Measurements from ENCODE around the gene MX1.

Gene MX1

DNA sequence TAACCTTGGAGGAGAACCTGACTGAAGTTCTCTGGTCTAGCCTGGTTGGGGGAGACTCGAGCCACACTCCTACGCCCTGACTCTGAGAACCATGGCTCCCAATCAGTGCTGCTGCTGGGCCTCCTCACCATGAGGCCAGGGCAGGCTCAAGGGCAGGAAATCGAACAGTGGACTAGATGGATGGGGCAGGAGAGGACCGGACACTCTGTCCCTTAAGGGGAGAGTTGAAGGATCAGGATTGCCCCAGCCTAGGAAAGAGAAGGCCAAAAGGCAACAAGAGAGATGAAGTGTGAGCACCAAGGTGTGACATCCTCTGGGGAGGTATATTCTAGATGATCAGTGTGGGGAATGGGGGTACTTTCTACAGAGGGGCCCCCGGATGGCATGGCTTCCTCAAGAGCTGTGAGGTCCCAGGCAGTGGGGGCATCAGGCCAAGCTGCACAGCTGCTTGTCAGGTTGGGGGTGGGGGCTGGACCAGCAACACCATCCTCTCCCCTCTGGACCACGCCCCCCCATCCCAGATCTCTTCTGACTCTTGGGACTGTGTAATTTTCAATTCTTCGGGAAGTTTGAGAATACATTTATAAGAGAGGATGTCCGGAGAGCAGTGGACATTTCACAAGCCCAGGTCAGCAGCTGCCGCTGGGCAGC is 34.0 kb downstream of the MX1 start:
- DNase-seq (ENCODE audit: low spot score) (no peak), FAIRE-seq (no peak)

DNA sequence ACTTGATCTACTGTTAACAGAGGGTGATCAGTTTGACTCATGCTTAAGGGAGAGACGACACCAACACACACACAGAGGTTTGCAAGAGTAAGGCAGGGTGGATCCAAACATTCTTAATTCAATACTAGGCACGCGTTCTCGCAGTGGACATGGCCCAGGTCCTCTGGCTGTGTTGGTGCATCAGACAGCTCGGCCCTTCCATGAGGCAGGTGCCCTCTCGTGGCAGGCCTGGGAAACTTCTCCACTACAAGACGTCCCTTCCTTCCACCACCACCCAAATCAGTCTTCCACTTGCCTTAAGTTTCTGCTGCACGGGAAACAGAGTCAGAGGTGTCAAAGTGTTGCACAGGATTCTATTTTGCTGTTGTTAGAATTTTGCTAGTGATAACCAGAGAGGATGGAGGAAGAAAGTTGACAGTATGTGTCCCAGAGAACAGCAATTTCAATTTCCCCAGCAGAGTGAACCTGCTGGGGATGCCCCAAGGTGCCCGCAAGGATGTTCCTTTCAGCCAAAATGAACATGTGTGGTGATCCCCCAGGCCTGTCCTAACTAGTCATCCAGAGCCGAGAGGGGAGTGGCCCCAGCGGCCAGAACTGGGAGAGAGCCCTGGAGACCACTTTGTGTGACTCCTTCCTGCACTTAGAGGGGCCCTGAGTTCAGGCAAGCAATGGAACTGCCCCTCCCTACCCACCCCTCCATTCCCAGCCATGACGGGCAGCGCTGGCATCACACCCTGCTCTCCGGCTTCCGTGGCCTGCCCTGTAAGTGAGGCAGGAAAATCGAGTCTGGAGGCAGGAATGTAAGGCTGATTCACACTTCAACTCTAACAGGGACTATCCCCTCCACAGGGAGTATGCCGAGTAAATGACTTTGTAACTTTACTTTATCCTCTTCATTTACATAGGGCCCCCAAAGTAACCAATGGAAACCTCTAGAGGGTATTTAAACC is 34.8 kb downstream of the MX1 start:
- no peak for FAIRE-seq
- DNase-seq (ENCODE audit: low spot score): no peak

DNA sequence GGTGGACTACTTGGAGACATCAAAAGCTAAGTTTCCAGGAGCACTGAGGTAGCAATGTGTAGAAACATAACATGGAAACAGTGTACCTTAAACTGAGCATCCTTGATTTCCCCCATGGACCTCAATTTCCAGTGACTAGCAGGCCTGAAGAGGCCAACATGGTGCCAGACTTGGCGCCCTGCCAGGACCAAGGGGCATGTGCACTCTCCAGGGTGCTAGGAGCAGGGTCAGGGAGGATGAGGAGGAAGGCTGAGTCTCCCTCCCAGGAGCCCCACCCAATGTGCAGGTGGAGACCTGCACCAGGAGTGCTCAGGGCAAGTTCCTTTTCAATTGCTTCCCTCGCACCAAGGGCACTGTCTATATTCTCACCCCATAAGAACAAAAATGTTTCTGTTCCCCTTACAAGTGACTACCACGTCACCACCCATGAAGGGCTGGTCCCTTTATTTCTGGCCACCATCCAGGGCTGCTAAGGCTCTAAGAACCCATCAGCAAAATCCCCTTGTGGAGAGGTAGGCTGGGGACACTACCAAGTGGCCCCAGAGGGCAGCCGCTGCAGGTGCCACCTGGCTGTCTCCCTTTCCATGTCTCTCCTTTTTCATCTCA is 39.2 kb downstream of the MX1 start:
- DNase-seq (ENCODE audit: low spot score) (no peak), FAIRE-seq (no peak)

DNA sequence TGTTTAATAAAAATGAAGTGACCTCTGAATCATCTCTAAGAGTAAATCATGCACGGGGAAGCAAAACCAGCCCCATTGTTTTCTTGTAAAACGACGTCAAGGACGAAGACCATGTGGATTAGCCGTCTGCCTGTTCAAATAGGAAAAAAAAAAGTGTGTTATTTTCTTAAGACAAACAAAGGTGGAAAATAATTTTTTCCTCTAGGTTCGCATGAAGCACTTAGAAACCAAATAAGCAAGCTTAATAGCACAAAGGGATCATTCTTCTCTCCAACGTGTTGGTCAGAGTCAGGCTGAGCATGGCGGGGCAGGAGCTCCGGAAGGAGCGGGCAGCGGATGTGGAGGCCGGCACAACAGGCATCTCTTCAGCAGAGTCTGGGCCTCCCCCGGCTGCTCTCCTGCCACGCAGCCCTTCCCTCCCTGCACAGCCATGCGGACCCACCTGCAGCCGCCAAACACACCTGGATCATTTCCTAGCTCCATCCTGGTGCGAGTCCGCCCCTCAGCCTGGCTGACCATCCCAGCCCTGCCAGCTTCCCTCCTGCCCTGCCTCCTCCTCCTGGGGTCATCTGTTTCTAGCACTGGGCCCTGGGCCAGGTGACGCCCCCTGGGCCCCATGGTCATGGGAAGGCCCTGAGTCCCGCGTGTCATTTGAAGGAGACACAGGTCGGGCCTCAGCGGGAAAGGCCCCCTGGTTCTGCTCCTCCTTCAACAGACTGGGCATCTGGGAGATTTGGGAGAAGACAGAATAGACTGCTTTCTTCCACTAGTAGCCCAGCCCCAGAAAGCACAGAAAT is 40.2 kb downstream of the MX1 start:
- no peak for FAIRE-seq

DNA sequence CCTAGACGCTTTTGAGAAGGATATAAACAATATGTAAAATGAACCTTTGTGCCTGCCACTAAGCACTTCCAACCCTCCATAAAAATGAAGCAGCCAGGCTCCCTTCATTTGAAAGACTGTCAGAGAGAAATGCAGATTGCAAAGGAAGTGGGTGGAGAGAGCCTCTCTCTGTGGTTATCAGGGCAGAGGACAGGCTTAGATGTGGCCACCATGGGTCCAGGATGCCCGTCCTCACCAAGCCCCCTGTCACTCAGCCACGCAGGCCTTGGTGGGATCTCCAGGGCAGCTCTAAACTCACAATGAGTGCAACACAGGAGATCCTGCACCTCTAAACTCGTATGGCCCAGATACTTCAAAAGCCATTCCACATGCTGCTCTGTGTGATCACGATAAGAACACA is 44.0 kb downstream of the MX1 start:
- FAIRE-seq (no peak), DNase-seq (ENCODE audit: low spot score) (no peak)

More for the DNA sequence above, 40.2 kb downstream of the MX1 start:
- DNase-seq (ENCODE audit: low spot score): no peak

DNA sequence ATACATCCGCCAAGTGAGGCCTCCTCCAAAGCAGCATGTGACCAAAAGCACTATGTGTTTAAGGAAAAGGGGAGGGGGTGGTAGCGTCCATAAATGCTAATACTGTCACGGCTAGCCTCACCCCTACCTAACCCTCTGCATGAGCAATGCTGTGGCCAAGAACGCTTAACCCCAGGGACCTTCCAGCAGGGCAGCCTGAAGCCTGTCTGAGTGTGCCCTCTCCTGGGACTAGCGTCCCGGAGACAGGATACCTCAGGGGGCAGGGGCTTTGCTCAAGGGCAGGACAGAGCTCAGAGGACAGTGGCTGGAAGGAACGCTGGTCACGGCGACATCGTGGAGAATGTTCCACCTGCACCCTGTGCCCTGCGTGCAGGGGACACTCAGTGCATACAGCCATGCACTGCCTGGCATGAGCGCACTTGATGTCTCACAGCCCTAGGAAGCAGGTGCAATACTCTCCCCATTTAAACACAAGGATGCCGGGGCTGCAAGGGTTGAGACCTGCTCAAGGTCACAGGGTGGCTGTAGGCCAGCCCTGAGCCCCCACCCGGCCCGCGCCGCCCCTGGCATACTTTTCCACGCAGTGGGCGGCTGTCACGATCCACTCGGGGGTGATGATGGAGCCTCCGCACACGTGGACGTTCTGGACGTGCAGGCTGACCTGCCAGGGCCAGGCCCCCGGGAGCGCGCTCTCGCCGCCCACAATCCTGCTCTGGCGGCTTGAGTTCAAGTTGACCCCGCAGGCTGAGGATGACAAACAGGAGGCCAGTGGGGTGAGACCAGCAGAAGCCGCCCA is 46.9 kb downstream of the MX1 start:
- FAIRE-seq: no peak

DNA sequence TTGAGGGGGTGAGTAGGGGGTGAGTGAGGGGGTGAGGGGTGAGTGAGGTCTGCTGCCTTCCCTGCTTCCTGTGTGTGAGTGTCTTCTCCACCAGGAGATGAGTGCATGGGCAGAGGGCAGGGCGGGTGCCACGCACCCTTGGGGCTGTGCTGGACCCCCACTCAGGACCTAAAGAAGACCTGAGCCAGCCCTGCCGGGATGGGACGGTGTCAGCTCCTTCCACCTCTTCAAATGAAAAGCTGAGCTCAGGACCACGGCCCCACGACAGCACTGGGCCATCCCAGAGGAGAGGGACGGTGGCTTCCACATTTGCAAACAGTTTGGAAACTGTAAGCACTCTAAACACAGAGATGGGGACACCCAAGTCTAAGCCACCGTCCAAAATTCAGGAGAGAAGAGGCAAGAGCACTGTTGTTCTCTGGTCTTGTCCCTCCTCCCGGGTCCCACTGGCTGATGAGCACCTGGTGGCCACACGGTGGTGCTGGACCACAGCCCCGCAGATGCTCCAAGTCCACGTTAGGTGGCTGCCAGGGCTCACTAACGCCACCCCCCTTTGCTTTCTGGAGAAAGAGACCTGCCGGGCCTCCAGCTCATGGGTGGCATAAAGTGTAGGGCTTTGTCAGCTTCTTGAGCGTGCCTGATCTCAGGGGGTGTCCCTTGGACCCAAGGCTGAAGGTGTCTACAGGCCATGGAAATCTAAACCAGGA is 49.8 kb downstream of the MX1 start:
- DNase-seq (ENCODE audit: low spot score): no peak

More for the DNA sequence above, 46.9 kb downstream of the MX1 start:
- DNase-seq (ENCODE audit: low spot score): no peak

DNA sequence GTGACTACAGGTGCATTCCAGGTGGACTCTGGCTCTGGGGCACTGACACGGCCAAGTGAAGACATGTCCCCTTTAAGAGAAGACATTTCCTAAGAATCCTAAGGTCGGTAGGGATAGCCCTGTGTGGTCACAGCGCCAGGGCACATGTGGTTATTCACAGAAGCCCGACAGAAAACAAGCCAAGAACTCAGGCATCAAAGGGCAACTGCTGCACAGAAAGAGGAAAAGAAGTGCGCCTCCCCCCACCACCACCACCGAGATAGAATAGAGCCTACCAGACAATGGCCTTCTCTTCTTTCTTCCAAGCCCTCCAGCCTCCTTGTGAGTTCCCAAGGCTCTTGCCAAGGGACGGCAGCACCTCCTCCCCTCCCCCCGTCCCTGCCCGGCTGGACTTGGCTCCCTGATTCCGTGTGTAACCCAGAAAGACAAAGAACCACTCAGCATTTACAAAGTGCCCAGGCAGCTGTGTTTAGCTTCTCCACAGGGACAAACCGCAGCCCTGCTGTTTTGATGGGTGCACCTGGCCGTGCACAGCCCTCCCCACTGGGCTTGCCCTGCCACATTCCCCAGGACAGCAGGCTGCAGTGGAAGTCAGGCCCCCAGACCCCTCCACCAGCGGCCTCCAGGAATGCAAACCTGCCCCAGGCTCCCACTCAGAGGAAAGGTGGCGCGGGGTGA is 51.7 kb downstream of the MX1 start:
- peak; percentile 23 for DNase-seq (ENCODE audit: low spot score)
- FAIRE-seq: no peak

More for the DNA sequence above, 49.8 kb downstream of the MX1 start:
- no peak for FAIRE-seq

DNA sequence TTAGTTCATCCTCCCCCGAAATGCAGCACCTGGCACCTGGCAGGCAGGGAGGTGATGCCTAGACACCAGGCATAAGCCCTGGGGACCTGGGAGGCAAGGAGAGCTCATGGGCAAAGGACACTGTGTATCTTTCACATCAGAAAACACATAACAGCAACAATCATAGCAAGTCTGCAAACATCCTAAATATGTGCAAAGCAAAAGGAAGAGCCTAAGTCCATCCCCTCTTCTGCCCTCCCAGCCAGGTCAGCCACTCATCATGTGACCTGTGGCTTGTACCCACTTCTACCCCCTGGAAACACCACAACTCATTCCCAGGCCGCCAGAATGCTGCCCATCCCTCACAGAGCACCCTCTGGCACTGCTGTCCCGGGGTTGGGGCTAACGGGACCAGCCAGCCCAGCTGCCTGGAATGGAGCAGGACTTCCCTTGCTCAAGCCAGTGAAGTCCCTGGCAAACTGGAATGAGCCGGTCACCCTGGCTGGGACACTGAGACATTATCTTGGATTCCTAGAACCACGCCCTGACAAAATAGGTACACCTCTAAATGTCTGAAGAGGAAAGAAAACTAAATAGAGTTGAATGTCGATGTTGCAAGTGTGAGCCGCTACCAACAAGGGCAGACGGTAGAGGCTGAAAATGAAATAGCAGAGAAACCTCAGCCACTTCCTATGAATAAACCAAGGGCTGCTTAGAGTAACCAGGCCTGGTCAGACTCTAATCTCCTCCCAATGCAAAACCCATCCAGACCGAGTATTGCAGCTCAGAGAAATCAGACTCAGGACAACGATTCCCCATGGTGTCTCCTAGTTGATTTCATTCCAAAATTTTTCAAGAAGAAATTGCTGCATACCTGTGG is 52.5 kb downstream of the MX1 start:
- DNase-seq (ENCODE audit: low spot score) (no peak), FAIRE-seq (no peak)

DNA sequence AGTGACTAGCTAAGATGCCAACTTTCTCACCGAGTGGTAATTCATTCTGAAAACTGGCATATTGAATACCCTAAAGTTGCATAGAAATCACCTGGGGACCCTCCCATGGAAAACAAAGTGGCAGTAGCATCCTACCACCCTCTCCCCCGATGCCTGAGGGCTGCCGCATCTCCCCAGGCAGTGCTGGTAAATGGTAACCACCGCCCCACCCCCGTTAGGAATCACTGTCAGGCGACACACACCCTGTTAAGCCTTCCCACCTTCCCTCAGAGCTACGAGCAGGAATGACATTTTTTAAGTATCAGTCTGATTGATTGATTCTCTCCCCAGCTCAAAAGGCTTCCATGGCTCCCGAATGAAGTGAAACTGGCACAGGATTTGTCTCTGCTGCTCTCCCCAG is 53.6 kb downstream of the MX1 start:
- DNase-seq (ENCODE audit: low spot score) (no peak), FAIRE-seq (no peak)

DNA sequence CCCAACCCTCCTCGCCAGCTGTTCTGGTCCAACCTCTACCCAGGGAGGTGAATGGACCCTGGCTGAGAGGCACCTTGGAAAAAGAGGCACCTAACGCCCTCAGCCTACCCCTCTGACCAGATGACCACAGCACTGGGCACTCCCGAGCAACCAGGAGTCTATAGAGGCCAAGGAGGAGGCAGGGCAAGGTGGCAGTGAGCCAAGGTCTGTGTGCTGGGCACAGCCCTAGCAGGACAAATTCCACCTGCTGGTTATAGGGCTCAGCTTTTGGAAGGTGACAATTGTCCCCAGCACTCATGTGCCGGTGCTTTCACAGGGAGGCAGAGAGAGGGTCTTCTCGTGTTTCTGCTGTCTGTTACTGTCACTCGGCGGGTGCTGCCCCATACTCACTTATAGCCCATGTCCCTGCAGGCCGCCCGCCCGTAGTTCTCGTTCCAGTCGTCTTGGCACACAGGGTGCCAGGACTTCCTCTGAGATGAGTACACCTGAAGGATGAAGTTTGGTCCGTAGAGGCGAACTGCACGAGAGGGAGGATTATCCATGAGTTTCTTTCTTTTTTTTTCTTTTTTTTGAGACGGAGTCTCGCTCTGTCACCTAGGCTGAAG is 54.1 kb downstream of the MX1 start:
- DNase-seq (ENCODE audit: low spot score) (no peak), FAIRE-seq (no peak)

DNA sequence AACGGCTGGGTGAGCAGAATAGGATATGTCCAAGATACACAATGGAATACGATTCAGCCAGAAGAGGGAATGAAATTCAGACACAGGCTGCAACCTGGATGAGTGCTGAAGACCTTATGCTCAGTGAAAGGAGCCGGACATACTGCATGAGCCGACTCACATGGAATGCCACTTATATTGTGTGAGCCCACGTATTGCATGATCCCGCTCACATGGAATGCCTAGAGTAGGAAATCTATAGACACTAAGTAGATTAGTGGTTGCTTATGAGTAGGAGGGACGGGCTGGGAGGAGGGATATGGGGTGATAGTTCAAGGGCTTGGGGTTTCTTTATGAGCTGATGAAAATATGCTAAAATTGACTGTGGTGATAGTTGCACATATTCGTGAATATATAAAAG is 55.2 kb downstream of the MX1 start:
- no peak for FAIRE-seq

DNA sequence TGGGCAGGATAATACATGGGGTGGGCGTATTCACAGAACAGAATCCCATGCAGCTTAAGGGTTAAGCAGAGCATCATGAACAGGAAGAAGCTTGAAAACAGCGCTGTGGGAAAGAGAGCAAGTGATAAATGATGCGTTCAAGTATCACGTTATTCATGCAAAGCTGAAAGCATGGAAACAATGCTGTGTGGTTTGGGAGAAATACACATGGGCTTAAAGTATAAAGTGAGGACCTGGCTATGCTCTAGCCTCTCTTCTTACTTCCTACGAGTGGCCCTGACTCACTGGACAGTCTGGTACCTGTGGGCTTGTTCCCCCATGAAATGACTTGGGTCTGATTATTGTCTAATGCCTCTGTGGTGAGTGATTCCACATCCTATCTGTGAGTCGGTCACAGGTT is 56.3 kb downstream of the MX1 start:
- FAIRE-seq (no peak), DNase-seq (ENCODE audit: low spot score) (no peak)

More for the DNA sequence above, 55.2 kb downstream of the MX1 start:
- DNase-seq (ENCODE audit: low spot score): no peak

DNA sequence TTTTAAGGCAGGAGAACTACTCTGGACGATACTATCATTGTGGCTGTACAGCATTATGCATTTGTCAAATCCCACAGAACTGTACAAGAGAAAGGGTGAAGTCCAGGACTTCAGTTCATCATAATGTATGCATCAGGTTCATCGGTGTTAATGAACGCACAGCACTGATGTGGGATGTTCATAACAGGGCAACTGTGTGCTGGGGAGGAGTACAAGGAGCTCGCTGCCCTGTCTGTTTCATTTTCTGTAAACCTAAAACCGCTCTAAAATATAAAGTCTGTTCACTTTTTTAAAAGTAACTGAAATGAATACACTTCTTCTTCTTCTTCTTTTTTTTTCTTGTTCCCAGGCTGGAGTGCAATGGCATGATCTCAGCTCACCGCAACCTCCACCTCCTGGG is 56.9 kb downstream of the MX1 start:
- DNase-seq (ENCODE audit: low spot score) (no peak), FAIRE-seq (no peak)

DNA sequence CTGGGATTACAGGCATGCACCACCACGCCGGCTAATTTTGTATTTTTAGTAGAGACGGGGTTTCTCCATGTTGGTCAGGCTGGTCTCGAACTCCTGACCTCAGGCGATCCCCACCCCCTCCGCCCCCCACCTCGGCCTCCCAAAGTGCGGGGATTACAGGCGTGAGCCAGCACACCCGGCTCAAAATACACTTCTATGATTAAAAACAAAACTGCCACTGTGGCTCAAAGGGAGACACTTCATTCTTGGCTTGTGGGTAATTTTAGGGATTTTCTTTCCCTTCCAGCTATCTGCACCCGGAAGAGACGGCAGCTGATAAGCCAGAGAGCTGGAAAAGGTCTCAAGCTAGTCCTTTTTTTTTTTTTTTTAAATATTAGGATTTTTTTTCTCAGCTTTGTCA is 57.4 kb downstream of the MX1 start:
- FAIRE-seq: no peak
- no peak for DNase-seq (ENCODE audit: low spot score)

DNA sequence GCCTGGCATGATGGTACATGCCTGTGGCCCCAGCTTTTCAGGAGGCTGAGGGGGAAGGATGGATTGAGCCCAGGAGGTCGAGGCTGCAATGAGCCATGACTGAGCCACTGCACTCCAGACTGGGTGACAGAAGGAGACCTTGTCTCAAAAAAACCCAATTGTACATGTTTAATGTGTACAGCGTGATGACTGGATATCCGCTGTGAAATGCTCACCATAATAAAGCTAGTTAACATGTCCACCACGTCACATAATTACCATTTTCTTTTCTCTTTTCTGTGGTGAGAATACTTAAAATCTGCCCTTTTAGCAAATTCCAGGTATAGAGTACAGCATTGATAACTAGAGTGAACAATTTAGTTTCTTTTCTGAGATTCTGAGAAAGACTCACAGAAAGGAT is 57.9 kb downstream of the MX1 start:
- FAIRE-seq: no peak
- no peak for DNase-seq (ENCODE audit: low spot score)

DNA sequence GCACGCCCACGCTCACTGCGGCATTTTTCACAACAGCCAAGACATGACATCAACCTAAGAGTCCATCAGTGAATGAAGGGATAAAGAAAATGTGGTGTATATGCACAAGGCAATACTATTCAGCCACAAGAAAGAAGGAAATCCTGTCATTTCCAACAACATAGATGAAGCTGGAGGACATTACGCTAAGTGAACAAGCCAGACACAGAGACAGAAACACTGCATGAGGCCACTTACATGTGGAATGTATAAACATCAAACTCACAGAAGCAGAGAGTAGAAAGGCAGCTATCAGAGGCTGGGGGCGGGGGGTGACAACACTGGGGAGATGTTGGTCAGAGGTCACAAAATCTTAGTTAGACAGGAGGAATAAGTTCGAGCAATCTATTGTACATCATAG is 61.0 kb downstream of the MX1 start:
- DNase-seq (ENCODE audit: low spot score) (no peak), FAIRE-seq (no peak)

DNA sequence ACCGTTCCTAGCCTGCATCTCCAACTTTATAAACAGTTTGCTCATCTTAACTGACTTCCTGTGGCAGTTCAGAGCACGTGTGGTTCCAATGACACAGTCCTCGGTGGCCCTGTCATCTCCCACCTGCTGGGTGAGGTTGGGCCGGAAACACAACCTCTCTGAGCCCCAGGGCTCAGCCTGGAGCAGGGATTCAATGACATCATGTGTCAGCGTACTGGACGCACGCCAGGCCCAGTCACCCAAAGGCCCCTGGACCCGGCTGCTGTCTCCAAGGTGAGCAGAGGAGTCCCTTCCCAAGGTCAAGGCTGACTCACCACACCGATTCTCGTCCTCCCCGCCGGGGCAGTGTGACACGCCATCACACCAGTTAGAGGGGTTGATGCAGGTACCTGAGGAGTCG is 62.0 kb downstream of the MX1 start:
- no peak for FAIRE-seq

More for the DNA sequence above, 62.0 kb downstream of the MX1 start:
- DNase-seq (ENCODE audit: low spot score): no peak

Data from urothelium cell line (cell line).